Natural killer cell (primary cell): ENCODE measurements around the gene TTF2. TPM values are rescaled to one million over a fixed set of nuclear protein-coding genes. Genes with fewer than 3 reads are reported as not detected.

Source experiments
- ATAC-seq, 3 donors: fragments of 150-1000 bp in 2 of 3; fragments of 200-7000 bp in 1 of 3; cut with Tn5 transposase; 1 replicate in 1 of 3; 2 replicates in 2 of 3; pipeline ENCODE4 v1.10.0; 2021; ENCODE audit warnings: mild to moderate bottlenecking in 2 of 3, moderate library complexity in 2 of 3
- DNase-seq, 2 donors: peaks; one replicate each; pipeline versions ENCODE4 v3.0.0 to v3.0.0-alpha.2; 2013 to 2021; ENCODE audit warnings: mixed read lengths in 1 of 2
- H3K27ac ChIP-seq: one replicate; pipeline ENCODE4 v1.5.1; 2013; ENCODE audit warnings: mild to moderate bottlenecking, low read length
- H3K27me3 ChIP-seq: one replicate; pipeline ENCODE4 v1.6.1; 2013; ENCODE audit warnings: low read length; ENCODE audit not compliant: control insufficient read depth, insufficient read depth
- H3K36me3 ChIP-seq: one replicate; pipeline ENCODE4 v1.6.1; 2013; ENCODE audit warnings: low read length; ENCODE audit not compliant: control insufficient read depth, insufficient read depth
- H3K4me1 ChIP-seq: one replicate; pipeline ENCODE4 v1.6.1; 2013; ENCODE audit warnings: low read length; ENCODE audit not compliant: control insufficient read depth, insufficient read depth
- H3K4me3 ChIP-seq: one replicate; pipeline ENCODE4 v1.5.1; 2013; ENCODE audit warnings: low read length
- H3K9me3 ChIP-seq: one replicate; pipeline ENCODE4 v1.6.1; 2013; ENCODE audit warnings: low read length; ENCODE audit not compliant: control insufficient read depth, insufficient read depth
- H3K27ac Mint-ChIP-seq, 2 donors: one replicate each; pipeline ENCODE4 v1.8.0; 2022; ENCODE audit warnings: mild to moderate bottlenecking in 2 of 2, mixed read lengths in 2 of 2, moderate library complexity in 1 of 2
- H3K27me3 Mint-ChIP-seq, 2 donors: one replicate each; pipeline ENCODE4 v1.8.0; 2022; ENCODE audit warnings: low read depth in 2 of 2, mixed read lengths in 2 of 2
- H3K36me3 Mint-ChIP-seq: one replicate; pipeline ENCODE4 v1.8.0; 2022; ENCODE audit warnings: mixed read lengths
- H3K4me1 Mint-ChIP-seq, 2 donors: one replicate each; pipeline ENCODE4 v1.8.0; 2022; ENCODE audit warnings: mixed read lengths in 2 of 2
- H3K4me3 Mint-ChIP-seq: one replicate; pipeline ENCODE4 v1.8.0; 2022; ENCODE audit warnings: mild to moderate bottlenecking, moderate library complexity, mixed read lengths
- H3K9me3 Mint-ChIP-seq, 2 donors: one replicate each; pipeline ENCODE4 v1.8.0; 2022; ENCODE audit warnings: mixed read lengths in 2 of 2
- CTCF ChIP-seq: fragments of 200-600 bp; IDR thresholded peaks from one replicate; pipeline ENCODE4 v1.8.0; 2022; ENCODE audit warnings: antibody characterized with exemption
- WGBS: methylation state at CpG from one replicate; pipeline ENCODE4 v1.1.7; 2013; ENCODE audit warnings: missing lambda C conversion rate; ENCODE audit not compliant: insufficient coverage; 5-methylcytosine and 5-hydroxymethylcytosine counted together
- intact Hi-C: fragments of 100-400 bp; cut with micrococcal nuclease; formaldehyde crosslinking; loops from one replicate; pipeline ENCODE4 v1.14.2; 2022
- total RNA-seq, 4 donors: library from RNA; stranded (reverse); fragments of 120-200 nt in 1 of 4; gene quantifications; one replicate each; pipeline versions ENCODE4 v1.2.3 to v1.2.4, GENCODE V29; 2013 to 2022

Gene TTF2
- total RNA-seq, 3 donors from 2014 or later (not counting 1 experiment from before 2014, with no cell fraction given): 17.9 to 24.7 (median 23.9) TPM

GRCh38 chr1:117136749-117137148 is 76.6 kb downstream of the TTF2 start:
- DNase-seq: no peak
- H3K27ac Mint-ChIP-seq: no peak overlapping the region
- no peak overlapping the region for H3K4me3 ChIP-seq
- no peak overlapping the region for H3K27ac ChIP-seq
- H3K4me1 ChIP-seq: no peaks in the 10 kb centered on the region
- no peaks in the 10 kb centered on the region for H3K36me3 ChIP-seq
- TF ChIP-seq CTCF: no peak
- WGBS: 100% methylated on average over 2 of the region's 2 CpGs
- H3K36me3 Mint-ChIP-seq: no peaks in the 10 kb centered on the region
- no peaks in the 10 kb centered on the region for H3K9me3 ChIP-seq
- H3K9me3 Mint-ChIP-seq: no peaks in the 10 kb centered on the region
- no peak overlapping the region for H3K4me3 Mint-ChIP-seq
- no peak for ATAC-seq
- H3K27me3 ChIP-seq: no peaks in the 10 kb centered on the region
- intact Hi-C loops: no loop called here
- peaks cover 19 to 21% of the 10 kb centered on the region in 2 donors for H3K27me3 Mint-ChIP-seq
- no peaks in the 10 kb centered on the region for H3K4me1 Mint-ChIP-seq

DNA sequence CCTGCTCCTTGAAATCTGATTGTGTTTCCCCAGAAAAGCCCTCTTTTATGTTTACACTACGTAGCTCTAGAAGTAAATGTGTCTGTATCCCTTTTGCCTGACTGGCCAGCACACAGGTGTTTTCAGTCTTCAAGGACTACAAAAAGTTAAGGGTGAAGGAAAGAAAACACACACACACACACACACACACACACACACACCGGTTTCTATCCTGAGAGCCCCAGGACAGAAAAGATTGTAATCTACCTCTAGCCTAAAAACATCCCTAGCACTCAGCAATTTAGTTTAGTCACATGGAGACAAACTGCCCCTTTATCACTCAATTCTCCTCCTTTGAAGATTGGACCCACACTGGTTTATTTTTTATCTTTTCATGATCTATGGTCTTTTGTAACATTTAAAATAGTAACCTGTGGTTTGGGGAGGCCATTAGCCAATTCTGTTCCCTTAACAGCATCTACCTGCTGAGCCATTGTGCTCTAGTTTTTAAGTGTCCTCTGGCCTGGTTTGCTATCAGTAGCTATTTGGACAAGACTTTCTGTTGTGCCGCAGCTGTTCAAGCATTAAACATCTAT is 77.2 kb downstream of the TTF2 start:
- Mint-ChIP-seq H3K4me3 (no peak overlapping the region), H3K36me3 (no peaks in the 10 kb centered on the region), H3K9me3 (no peaks in the 10 kb centered on the region), H3K27ac (no peak overlapping the region), H3K4me1 (no peaks in the 10 kb centered on the region), H3K27me3 (peaks cover 19 to 21% of the 10 kb centered on the region in 2 donors)
- Histone ChIP-seq H3K4me3 (no peak overlapping the region), H3K9me3 (no peaks in the 10 kb centered on the region), H3K36me3 (no peaks in the 10 kb centered on the region), H3K4me1 (no peaks in the 10 kb centered on the region), H3K27ac (no peak overlapping the region), H3K27me3 (no peaks in the 10 kb centered on the region)
- TF ChIP-seq CTCF: no peak
- intact Hi-C loops: no loop called here
- 57% methylated on average over 3 of the region's 3 CpGs for WGBS
- DNase-seq (no peak), ATAC-seq (no peak)

DNA sequence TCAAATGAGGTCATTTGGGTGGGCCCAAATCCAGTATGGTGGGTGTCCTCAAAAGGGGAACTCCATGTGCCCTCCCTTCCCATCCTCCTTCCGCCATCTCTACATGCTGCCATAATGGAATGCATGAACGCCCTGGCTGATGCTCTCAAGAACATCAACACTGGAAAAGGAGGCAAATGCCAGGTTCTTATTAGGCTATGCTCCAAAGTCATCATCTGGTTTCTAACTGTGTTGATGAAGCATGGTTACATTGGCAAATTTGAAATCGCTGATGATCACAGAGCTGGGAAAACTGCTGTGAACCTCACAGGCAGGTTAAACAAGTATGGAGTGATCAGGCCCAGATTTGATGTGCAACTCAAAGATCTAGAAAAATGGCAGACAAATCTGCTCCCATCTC is 78.0 kb downstream of the TTF2 start:
- no peaks in the 10 kb centered on the region for H3K36me3 Mint-ChIP-seq
- H3K27me3 ChIP-seq: no peaks in the 10 kb centered on the region
- peaks cover 18 to 20% of the 10 kb centered on the region in 2 donors for H3K27me3 Mint-ChIP-seq
- intact Hi-C loops: no loop called here
- H3K9me3 ChIP-seq: no peaks in the 10 kb centered on the region
- WGBS: 92% methylated on average over 3 of the region's 3 CpGs
- H3K9me3 Mint-ChIP-seq: no peaks in the 10 kb centered on the region
- H3K27ac Mint-ChIP-seq: no peak overlapping the region
- ATAC-seq (no peak), DNase-seq (no peak)
- no peak for TF ChIP-seq CTCF
- no peaks in the 10 kb centered on the region for H3K36me3 ChIP-seq
- H3K4me1 Mint-ChIP-seq: no peaks in the 10 kb centered on the region
- no peaks in the 10 kb centered on the region for H3K4me1 ChIP-seq
- no peak overlapping the region for H3K4me3 ChIP-seq
- H3K4me3 Mint-ChIP-seq: no peak overlapping the region
- H3K27ac ChIP-seq: no peak overlapping the region

- Histone ChIP-seq H3K36me3 (no peaks in the 10 kb centered on the region), H3K9me3 (no peaks in the 10 kb centered on the region), H3K27me3 (no peaks in the 10 kb centered on the region), H3K4me3 (no peak overlapping the region), H3K4me1 (no peaks in the 10 kb centered on the region), H3K27ac (no peak overlapping the region)
- 90% methylated on average over 1 of the region's 1 CpG for WGBS
- TF ChIP-seq CTCF: no peak
- no peak overlapping the region for H3K27ac Mint-ChIP-seq
- no peaks in the 10 kb centered on the region for H3K9me3 Mint-ChIP-seq
- no peak for DNase-seq
- H3K4me1 Mint-ChIP-seq: no peaks in the 10 kb centered on the region
- no peak for ATAC-seq
- intact Hi-C loops: no loop called here
- no peaks in the 10 kb centered on the region for H3K36me3 Mint-ChIP-seq
- no peak overlapping the region for H3K4me3 Mint-ChIP-seq
- H3K27me3 Mint-ChIP-seq: peaks cover 14 to 16% of the 10 kb centered on the region in 2 donors
Measured at GRCh38 chr1:117138561-117138960, 78.4 kb downstream of the TTF2 start.
